ENCODE results near the gene FRYL. TPM values are rescaled to one million over a fixed set of nuclear protein-coding genes. Genes with fewer than 3 reads are reported as not detected.
"Not testable (repeated sequence)": the region's sequence is repeated elsewhere in the genome, so short reads cannot be mapped to it uniquely, and the experiment has no call there.

Gene FRYL
- total RNA-seq, 1 donor from 2014 or later: 50.0 TPM

DNA sequence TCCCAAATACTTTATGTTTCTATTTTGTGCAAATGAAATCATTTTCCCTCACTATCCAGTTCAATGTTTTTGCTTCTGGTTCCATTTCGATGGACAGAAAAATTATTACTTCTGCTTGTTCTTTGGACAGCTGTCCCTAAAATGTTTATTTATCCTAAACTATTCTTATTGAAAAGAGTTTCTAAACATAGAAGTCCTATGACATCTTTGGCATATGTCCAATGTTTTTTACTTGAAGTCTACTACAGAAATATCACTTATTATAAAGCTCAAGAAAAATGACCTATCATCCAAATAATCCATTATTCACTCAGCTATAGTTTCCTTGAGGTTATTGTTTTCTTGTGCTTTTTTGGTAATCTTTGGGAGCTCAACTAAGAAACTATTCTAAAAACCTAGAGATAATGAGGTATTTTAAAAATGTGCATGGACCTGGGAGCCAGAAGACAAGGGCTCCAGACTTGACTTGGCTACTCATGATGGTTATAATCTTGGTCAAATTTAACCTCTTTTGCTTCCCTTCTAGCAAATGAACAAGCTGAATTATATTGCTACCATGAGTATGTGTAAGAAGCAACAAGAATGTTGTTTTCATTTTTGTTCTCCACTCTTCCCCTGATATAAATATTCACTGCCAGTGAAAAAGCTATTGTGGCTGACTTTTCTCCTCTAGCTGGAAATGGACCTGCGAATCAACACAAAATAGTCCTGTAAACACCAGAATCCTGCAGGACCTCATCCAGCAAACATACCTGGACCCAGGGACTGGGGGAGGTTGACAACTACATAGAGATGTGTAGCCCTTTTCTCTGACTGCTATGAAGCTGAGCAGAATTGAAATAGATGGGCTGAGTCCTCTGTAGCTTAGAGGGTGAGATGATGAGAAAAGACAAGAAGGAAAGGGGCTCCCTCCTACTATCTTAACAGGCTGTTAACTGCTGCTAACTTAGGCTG lies 137.4 kb downstream of the FRYL start:
- H3K4me3 Mint-ChIP-seq: no peak overlapping the region
- H3K9me3 Mint-ChIP-seq: no peaks in the 10 kb centered on the region
- TF ChIP-seq, protein P1, sequence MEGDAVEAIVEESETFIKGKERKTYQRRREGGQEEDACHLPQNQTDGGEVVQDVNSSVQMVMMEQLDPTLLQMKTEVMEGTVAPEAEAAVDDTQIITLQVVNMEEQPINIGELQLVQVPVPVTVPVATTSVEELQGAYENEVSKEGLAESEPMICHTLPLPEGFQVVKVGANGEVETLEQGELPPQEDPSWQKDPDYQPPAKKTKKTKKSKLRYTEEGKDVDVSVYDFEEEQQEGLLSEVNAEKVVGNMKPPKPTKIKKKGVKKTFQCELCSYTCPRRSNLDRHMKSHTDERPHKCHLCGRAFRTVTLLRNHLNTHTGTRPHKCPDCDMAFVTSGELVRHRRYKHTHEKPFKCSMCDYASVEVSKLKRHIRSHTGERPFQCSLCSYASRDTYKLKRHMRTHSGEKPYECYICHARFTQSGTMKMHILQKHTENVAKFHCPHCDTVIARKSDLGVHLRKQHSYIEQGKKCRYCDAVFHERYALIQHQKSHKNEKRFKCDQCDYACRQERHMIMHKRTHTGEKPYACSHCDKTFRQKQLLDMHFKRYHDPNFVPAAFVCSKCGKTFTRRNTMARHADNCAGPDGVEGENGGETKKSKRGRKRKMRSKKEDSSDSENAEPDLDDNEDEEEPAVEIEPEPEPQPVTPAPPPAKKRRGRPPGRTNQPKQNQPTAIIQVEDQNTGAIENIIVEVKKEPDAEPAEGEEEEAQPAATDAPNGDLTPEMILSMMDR (conservative IDR thresholded peaks at IDR 0.05): no peak
- H3K27me3 Mint-ChIP-seq: no peaks in the 10 kb centered on the region
- H3K27ac Mint-ChIP-seq: no peak overlapping the region
- DNase-seq (ENCODE audit: extremely low spot score, unreplicated experiment): no peak
- H3K36me3 Mint-ChIP-seq: no peaks in the 10 kb centered on the region
- no peaks in the 10 kb centered on the region for H3K4me1 Mint-ChIP-seq (ENCODE audit: unreplicated experiment)

DNA sequence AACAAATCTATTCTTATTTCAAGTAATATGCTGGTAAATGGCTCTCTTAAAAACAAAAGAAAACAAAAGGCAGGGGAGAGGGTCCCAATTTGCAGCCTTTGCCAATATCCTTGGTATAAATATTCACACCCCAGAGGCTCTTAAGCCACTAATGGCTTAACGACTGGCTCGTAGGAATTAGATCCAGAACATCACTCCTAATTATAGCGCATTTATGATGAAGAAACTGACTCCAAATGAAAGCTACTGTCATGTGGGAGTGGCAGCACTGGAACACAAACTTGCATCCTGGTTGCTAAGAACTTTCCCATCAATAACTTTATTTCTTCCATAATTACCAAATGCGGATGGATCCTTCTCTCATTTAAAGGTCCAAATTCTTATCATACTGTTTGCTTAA lies 138.7 kb downstream of the FRYL start:
- no peaks in the 10 kb centered on the region for H3K27me3 Mint-ChIP-seq
- H3K36me3 Mint-ChIP-seq: no peaks in the 10 kb centered on the region
- H3K4me3 Mint-ChIP-seq: no peak overlapping the region
- DNase-seq (ENCODE audit: extremely low spot score, unreplicated experiment): no peak
- H3K9me3 Mint-ChIP-seq: no peaks in the 10 kb centered on the region
- TF ChIP-seq, protein P1 (conservative IDR thresholded peaks at IDR 0.05): no peak
- H3K4me1 Mint-ChIP-seq (ENCODE audit: unreplicated experiment): no peaks in the 10 kb centered on the region
- no peak overlapping the region for H3K27ac Mint-ChIP-seq

DNA sequence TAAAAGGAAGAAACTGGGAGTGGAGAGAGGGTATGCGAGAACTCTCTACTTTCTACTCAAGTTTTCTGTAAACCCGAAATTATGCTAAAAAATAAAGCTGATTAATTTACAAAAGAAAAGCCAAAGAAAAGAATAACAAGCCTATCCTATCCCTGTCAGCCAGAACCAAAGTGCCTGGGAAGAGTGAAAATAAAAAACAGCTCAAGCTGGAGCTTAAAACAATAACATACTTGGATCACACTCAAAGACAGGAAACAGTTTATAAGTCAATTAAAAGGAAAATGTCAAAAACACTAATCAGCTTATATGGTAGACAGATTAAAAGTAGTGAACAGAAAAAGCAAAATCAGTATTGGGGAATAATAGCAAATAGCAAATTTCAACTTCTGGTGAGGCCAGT lies 139.4 kb downstream of the FRYL start:
- Mint-ChIP-seq H3K4me3 (no peak overlapping the region), H3K27me3 (no peaks in the 10 kb centered on the region), H3K9me3 (no peaks in the 10 kb centered on the region), H3K4me1 (ENCODE audit: unreplicated experiment) (no peaks in the 10 kb centered on the region), H3K27ac (no peak overlapping the region), H3K36me3 (no peaks in the 10 kb centered on the region)
- no peak for DNase-seq (ENCODE audit: extremely low spot score, unreplicated experiment)
- TF ChIP-seq, protein P1 (conservative IDR thresholded peaks at IDR 0.05): no peak

DNA sequence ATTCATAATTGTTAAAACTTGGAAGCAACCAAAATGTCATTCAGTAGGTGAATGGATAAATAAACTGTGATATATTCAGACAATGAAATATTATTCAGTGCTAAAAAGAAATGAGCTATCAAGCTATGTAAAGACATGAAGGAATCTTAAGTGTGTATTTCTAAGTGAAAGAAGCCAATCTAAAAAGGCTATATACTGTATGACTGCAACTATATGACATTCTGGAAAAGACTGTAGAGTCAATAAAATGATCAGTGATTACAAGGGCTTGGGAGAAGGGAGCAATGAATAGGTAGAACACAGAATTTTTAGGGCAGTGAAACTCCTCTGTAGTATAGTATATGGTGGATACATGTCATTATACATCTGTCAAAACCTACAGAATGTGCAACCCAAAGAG lies 139.9 kb downstream of the FRYL start:
- TF ChIP-seq, protein P1 (conservative IDR thresholded peaks at IDR 0.05): no peak
- Mint-ChIP-seq H3K27me3 (no peaks in the 10 kb centered on the region), H3K4me1 (ENCODE audit: unreplicated experiment) (no peaks in the 10 kb centered on the region), H3K27ac (no peak overlapping the region), H3K4me3 (no peak overlapping the region), H3K9me3 (no peaks in the 10 kb centered on the region), H3K36me3 (no peaks in the 10 kb centered on the region)
- no peak for DNase-seq (ENCODE audit: extremely low spot score, unreplicated experiment)

DNA sequence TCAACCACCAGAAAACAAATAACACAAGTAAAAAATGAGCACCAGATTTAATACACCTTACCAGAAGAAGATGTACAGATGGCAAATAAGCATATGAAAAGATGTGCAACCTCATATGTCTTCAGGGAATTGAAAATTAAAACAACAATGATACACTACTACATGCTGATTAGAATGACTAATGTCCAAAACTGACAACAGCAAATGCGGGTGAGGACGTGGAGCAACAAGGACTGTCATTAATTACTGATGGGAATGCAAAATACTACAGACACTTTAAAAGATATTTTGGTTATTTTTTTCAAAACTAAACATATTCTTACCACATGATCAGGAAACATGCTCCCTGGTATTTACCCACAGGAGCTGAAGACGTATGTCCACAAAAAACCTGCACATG lies 140.3 kb downstream of the FRYL start:
- Mint-ChIP-seq H3K4me3 (no peak overlapping the region), H3K4me1 (ENCODE audit: unreplicated experiment) (no peaks in the 10 kb centered on the region), H3K27ac (no peak overlapping the region), H3K9me3 (no peaks in the 10 kb centered on the region), H3K27me3 (no peaks in the 10 kb centered on the region), H3K36me3 (no peaks in the 10 kb centered on the region)
- TF ChIP-seq, protein P1 (conservative IDR thresholded peaks at IDR 0.05): no peak
- DNase-seq (ENCODE audit: extremely low spot score, unreplicated experiment): no peak

DNA sequence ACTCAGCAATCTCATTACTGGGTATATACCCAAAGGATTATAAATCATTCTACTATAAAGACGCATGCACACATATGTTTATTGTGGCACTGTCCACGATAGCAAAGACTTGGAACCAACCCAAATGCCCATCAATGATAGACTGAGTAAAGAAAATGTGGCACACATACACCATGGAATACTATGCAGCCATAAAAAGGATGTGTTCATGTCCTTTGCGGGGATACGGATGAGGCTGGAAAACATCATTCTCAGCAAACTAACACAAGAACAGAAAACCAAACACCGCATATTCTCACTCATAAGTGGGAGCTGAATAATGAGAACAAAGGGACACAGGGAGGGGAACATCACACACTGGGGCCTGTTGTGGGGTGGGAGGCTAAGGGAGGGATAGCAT lies 141.5 kb downstream of the FRYL start:
- H3K4me3 Mint-ChIP-seq; DNase-seq (ENCODE audit: extremely low spot score, unreplicated experiment); H3K27me3 Mint-ChIP-seq; H3K9me3 Mint-ChIP-seq; H3K36me3 Mint-ChIP-seq; H3K4me1 Mint-ChIP-seq (ENCODE audit: unreplicated experiment); H3K27ac Mint-ChIP-seq: not testable (repeated sequence)
